HCT116 (cell line): ENCODE results near the gene CASZ1. TPM values are rescaled to one million over a fixed set of nuclear protein-coding genes. Genes with fewer than 3 reads are reported as not detected.

Experiments
- ATAC-seq: fragments of 200-7000 bp; cut with Tn5 transposase; 2 replicates; pipeline ENCODE4 v1.9.1; 2020; ENCODE audit warnings: mild to moderate bottlenecking, moderate library complexity
- BruUV-seq: library from RNA; stranded (reverse); fragments of 400-500 nt; replicated peaks from 2 replicates; lab custom pipeline; 2021; lab: Mats Ljungman, UMichigan
- CTCF ChIA-PET: fragments of 300-600 bp; sonication (Branson Sonifier 250); formaldehyde crosslinking; loops from one replicate; lab custom pipeline; 2021; ENCODE audit warnings: antibody characterized with exemption; lab: Charles Lee
- POLR2A ChIA-PET: fragments of 300-600, 350-600 bp; sonication (Branson Sonifier 250); formaldehyde crosslinking; loops from one replicate; lab custom pipeline; 2021; ENCODE audit warnings: antibody characterized with exemption; lab: Charles Lee
- RAD21 ChIA-PET, 2 experiments: fragments of 300-600 bp; sonication (Branson Sonifier 250); formaldehyde crosslinking; loops; one replicate each; lab custom pipeline; 2023; ENCODE audit warnings: low total read pairs in 2 of 2; ENCODE audit not compliant: uncharacterized antibody in 2 of 2, unreplicated experiment in 2 of 2, low non-redundant PET in 1 of 2; lab: Charles Lee
- DNase-seq: peaks from one replicate; pipeline ENCODE4 v3.0.0-alpha.2; 2010; ENCODE audit warnings: low read depth, low spot score
- H2AFZ ChIP-seq: fragments of 200-600 bp; shearing (Covaris generic), sonication (generic); 2 replicates; pipeline ENCODE4 v1.6.1; 2017; ENCODE audit warnings: low read depth, mixed run types, mixed read lengths, antibody characterized with exemption, low read length; ENCODE audit not compliant: poor library complexity, severe bottlenecking
- H3K27ac ChIP-seq: 2 replicates; pipeline ENCODE4 v1.5.1; 2012; ENCODE audit warnings: low read depth, low read length
- H3K27me3 ChIP-seq: fragments of 200-600 bp; sonication (generic); 2 replicates; pipeline ENCODE4 v1.6.1; 2016; ENCODE audit warnings: mixed run types, low read length, mixed read lengths; ENCODE audit not compliant: insufficient read depth
- H3K36me3 ChIP-seq, 2 experiments: fragments of 200-500 bp in 1 of 2; fragments of 200-600 bp in 1 of 2; sonication (Bioruptor generic) in 1 of 2; sonication (generic) in 1 of 2; 2 replicates each; pipeline versions ENCODE4 v1.5.1 to v1.6.1; 2014 to 2016; ENCODE audit warnings: low read length in 2 of 2, inconsistent platforms in 1 of 2, mixed read lengths in 1 of 2, mixed run types in 1 of 2; ENCODE audit not compliant: insufficient read depth in 2 of 2, control insufficient read depth in 1 of 2
- H3K4me1 ChIP-seq, 2 experiments: fragments of 200-600 bp in 1 of 2; sonication (generic) in 1 of 2; 2 replicates each; pipeline versions ENCODE4 v1.5.1 to v1.6.1; 2012 to 2017; ENCODE audit warnings: low read length in 2 of 2, inconsistent platforms in 1 of 2, mild to moderate bottlenecking in 1 of 2, mixed read lengths in 1 of 2, mixed run types in 1 of 2, moderate library complexity in 1 of 2; ENCODE audit not compliant: insufficient read depth in 2 of 2, control insufficient read depth in 1 of 2
- H3K4me2 ChIP-seq: fragments of 200-600 bp; sonication (generic); 2 replicates; pipeline ENCODE4 v1.6.1; 2017; ENCODE audit warnings: mixed run types, low read length, mixed read lengths
- H3K4me3 ChIP-seq, 2 experiments: fragments of 200-600 bp in 1 of 2; sonication (generic) in 1 of 2; replicated peaks in 1 of 2; 2 replicates each; pipeline ENCODE4 v1.5.1; 2011 to 2016; ENCODE audit warnings: low read length in 2 of 2, control low read depth in 1 of 2, low read depth in 1 of 2, mild to moderate bottlenecking in 1 of 2, mixed read lengths in 1 of 2, mixed run types in 1 of 2
- H3K79me2 ChIP-seq: fragments of 200-600 bp; sonication (generic); 2 replicates; pipeline ENCODE4 v1.6.1; 2017; ENCODE audit warnings: mild to moderate bottlenecking, mixed run types, low read length, moderate library complexity, mixed read lengths; ENCODE audit not compliant: insufficient read depth
- H3K9ac ChIP-seq: fragments of 200-600 bp; sonication (generic); 2 replicates; pipeline ENCODE4 v1.6.1; 2016; ENCODE audit warnings: low read length, mixed read lengths
- H3K9me2 ChIP-seq: fragments of 200-600 bp; sonication (generic), shearing (Covaris generic); 2 replicates; pipeline ENCODE4 v1.6.1; 2017; ENCODE audit warnings: mixed run types, mild to moderate bottlenecking, moderate library complexity; ENCODE audit not compliant: insufficient read depth
- H3K9me3 ChIP-seq, 2 experiments: fragments of 200-500 bp in 1 of 2; fragments of 200-600 bp in 1 of 2; sonication (Bioruptor generic) in 1 of 2; sonication (generic) in 1 of 2; 2 replicates each; pipeline ENCODE4 v1.6.1; 2014 to 2017; ENCODE audit warnings: low read length in 2 of 2, mixed read lengths in 2 of 2, inconsistent platforms in 1 of 2, low read depth in 1 of 2, mild to moderate bottlenecking in 1 of 2, mixed run types in 1 of 2, moderate library complexity in 1 of 2; ENCODE audit not compliant: control insufficient read depth in 1 of 2, insufficient read depth in 1 of 2
- H4K20me1 ChIP-seq: fragments of 200-600 bp; sonication (generic), shearing (Covaris generic); 2 replicates; pipeline ENCODE4 v1.6.1; 2017; ENCODE audit warnings: mixed run types, mild to moderate bottlenecking, moderate library complexity; ENCODE audit not compliant: insufficient read depth
- SP1 ChIP-seq: IDR thresholded peaks from 2 replicates; pipeline ENCODE4 v1.6.1; 2012; ENCODE audit warnings: low read depth
- ZFX ChIP-seq: fragments of 450-650 bp; IDR thresholded peaks from 2 replicates; pipeline ENCODE4 v1.6.1; 2017
- intact Hi-C: fragments of 100-400 bp; cut with micrococcal nuclease; formaldehyde crosslinking; loops from 2 replicates; pipeline ENCODE4 v1.10.0; 2022
- total RNA-seq: library from RNA; stranded (reverse); gene quantifications from one replicate; pipeline ENCODE4 v1.2.1, GENCODE V29; 2021; ENCODE audit not compliant: unreplicated experiment
- TF ChIP-seq, protein P1 (sequence below): IDR thresholded peaks from 2 replicates; pipeline ENCODE4 v1.6.1; 2011; ENCODE audit warnings: mild to moderate bottlenecking, low read length, moderate library complexity; ENCODE audit not compliant: insufficient replicate concordance; ENCODE audit errors: extremely low read depth

CASZ1 gene
- total RNA-seq, 1 experiment from 2014 or later: 7.7 TPM

DNA sequence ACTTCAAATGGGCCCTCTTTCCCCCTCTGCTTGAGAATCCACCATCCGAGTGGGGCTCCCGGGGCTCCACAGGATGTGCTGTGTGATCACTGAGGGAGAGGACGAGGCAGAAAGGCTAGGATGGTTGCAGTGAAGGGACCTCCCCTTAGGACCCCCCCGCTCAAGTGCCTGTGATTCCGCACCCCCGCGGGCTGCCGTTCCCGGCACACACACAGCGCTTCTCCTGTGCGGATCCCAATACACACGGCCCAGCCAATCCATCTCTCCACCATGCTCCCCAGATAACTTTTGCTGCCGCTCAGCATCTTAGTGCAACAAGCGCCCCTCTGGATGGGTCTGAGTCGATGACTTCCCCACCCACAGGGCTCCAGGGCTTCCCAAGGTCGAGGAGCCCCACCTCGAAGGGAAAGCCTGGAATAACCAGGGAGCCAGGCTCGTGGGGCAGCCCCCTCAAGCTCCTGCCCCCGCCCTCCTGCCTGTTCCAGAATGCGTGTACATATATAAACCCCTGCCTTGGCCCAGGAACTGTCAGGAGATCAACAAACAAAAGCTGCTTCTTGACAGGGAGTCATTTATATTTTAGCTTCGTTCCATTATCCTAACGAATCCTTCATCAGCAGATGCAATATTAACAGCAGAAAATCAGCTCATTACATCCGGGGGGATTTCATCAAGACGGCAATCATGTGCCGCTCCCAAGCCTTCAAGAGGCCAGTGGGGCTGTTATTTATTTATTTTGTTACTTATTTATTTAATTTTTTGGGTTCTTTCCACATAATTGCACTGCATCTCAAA is 83.7 kb downstream of the CASZ1 start:
- Histone ChIP-seq H3K4me2 (no peak overlapping the region), H3K9me2 (no peaks in the 10 kb centered on the region), H3K36me3 (no peaks in the 10 kb centered on the region), H3K9ac (no peak overlapping the region), H3K79me2 (no peaks in the 10 kb centered on the region), H3K4me3 (no peak overlapping the region), H3K9me3 (no peaks in the 10 kb centered on the region), H2AFZ (no peak overlapping the region), H3K4me1 (no peaks in the 10 kb centered on the region), H4K20me1 (no peaks in the 10 kb centered on the region), H3K27me3 (no peaks in the 10 kb centered on the region), H3K27ac (no peak overlapping the region)
- ChIA-PET POLR2A (no interaction called here), CTCF (no interaction called here), RAD21 (no interaction called here)
- DNase-seq (no peak), ATAC-seq (no peak)
- no peak for TF ChIP-seq SP1
- intact Hi-C loops: no loop called here
- BruUV-seq: no TSS peak

- no peak for ATAC-seq
- no peak for TF ChIP-seq ZFX
- TF ChIP-seq, protein P1, sequence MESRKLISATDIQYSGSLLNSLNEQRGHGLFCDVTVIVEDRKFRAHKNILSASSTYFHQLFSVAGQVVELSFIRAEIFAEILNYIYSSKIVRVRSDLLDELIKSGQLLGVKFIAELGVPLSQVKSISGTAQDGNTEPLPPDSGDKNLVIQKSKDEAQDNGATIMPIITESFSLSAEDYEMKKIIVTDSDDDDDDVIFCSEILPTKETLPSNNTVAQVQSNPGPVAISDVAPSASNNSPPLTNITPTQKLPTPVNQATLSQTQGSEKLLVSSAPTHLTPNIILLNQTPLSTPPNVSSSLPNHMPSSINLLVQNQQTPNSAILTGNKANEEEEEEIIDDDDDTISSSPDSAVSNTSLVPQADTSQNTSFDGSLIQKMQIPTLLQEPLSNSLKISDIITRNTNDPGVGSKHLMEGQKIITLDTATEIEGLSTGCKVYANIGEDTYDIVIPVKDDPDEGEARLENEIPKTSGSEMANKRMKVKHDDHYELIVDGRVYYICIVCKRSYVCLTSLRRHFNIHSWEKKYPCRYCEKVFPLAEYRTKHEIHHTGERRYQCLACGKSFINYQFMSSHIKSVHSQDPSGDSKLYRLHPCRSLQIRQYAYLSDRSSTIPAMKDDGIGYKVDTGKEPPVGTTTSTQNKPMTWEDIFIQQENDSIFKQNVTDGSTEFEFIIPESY: no peak
- TF ChIP-seq, all 23 proteins: peak for 0
- no peaks in the 10 kb centered on the region for H4K20me1 ChIP-seq
- H3K79me2 ChIP-seq: no peaks in the 10 kb centered on the region
- H3K36me3 ChIP-seq: no peaks in the 10 kb centered on the region
- DNase-seq: no peak
- H2AFZ ChIP-seq: no peak overlapping the region
- no peaks in the 10 kb centered on the region for H3K9me3 ChIP-seq
- CTCF ChIA-PET: no interaction called here
- BruUV-seq: no TSS peak
- POLR2A ChIA-PET: interaction anchor here (0.6 kb wide), 1 partner anchor 1309 kb away, joined by 3 read pairs; the partner anchor contains the start of gene MIIP
- no peaks in the 10 kb centered on the region for H3K9me2 ChIP-seq
- H3K27me3 ChIP-seq: no peaks in the 10 kb centered on the region
- RAD21 ChIA-PET: no interaction called here
- H3K4me3 ChIP-seq: no peak overlapping the region
- H3K4me2 ChIP-seq: no peak overlapping the region
- no peak overlapping the region for H3K9ac ChIP-seq
- H3K27ac ChIP-seq: no peak overlapping the region
- H3K4me1 ChIP-seq: no peaks in the 10 kb centered on the region
- intact Hi-C loops: no loop called here
Observed at GRCh38 chr1:10710489-10710888, 86.0 kb downstream of the CASZ1 start.
